ENCODE data around the gene MAP1S.

Gene MAP1S

GRCh38 chr19:17737690-17738153 lies 18.4 kb downstream of the MAP1S start:
- no peak for FAIRE-seq

DNA sequence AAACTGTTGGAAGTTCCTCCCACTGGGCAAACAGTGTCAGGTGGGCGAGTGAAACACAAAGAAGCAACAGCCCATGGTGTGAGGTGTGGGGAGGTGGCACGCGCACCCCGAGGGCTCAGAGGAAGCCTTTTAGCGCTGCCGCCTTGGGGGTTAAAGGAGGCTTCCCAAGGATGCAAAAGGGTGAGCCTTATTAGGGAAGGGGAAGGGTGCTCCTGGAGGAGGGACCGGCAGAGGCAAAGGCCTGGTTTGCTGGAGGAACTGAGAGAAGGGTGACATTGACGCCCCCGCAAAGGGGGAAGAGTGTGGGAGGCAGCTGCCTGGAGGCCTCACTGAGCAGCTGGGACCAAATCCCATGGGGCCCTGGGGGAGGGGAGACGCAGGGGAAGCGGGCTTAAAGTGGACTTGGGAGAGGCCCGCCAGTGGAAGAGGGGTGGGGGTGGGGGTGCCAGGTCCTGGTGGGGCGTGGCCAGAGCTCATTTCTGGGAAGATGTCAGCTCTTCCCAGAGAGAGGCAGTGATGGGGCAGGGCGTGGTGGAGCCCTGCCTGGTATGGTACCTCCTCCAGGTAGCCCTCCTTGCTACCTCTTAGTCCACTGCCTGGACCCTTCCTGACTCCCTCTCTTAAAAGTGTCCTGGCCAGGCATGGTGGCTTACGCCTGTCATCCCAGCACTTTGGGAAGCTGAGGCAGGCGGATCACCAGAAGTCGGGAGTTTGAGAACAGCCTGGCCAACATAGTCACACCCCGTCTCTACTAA lies 20.0 kb downstream of the MAP1S start:
- FAIRE-seq: no peak

DNA sequence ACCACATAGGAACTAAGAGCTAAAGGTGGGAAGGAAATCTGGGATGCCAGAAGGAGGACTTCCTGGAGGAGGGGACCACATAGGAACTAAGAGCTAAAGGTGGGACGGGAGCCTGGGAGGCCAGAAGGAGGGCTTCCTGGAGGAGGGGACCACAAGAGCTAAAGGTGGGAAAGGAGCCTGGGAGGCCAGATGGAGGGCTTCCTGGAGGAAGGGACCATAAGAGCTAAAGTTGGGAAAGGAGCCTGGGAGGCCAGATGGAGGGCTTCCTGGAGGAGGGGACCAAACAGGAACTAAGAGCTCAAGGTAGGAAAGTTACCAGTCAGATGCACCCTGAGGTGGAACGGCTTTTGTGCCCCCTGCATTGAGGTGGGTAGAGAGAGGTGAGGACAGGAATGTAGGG lies 22.2 kb downstream of the MAP1S start:
- FAIRE-seq: no peak

GRCh38 chr19:17743874-17744580 lies 24.7 kb downstream of the MAP1S start:
- FAIRE-seq: no peak

- FAIRE-seq: no peak
Measured at GRCh38 chr19:17747205-17748098, 28.2 kb downstream of the MAP1S start.

- FAIRE-seq: no peak
Measured at GRCh38 chr19:17748884-17749638, 29.8 kb downstream of the MAP1S start.

GRCh38 chr19:17749912-17750317 lies 30.6 kb downstream of the MAP1S start:
- FAIRE-seq: no peak

- FAIRE-seq: no peak
Measured at GRCh38 chr19:17751103-17751911, 32.0 kb downstream of the MAP1S start, which contains the start of gene FCHO1. Gene FCHO1, plus strand, starts transcription at chr19:17751477. Its CDS starts 3,688 bp downstream, at chr19:17755165.

DNA sequence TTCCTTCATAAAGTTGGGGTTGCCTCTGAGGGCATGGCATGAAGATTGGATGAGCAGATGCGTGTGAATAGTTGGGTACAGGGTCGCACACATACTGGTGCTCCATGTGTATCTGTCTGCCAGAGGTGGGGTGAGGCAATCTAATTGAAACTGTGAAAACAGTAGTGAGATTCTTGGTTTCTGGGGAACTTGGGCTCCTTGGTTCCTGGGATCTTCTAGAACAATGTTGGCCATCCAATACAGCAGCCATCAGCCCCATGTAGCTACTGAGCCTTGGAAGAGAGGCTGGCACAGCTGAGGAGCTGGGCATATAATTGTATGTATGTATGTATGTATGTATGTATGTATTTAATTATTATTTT lies 32.6 kb downstream of the MAP1S start:
- FAIRE-seq: no peak

GRCh38 chr19:17752865-17753639 lies 33.8 kb downstream of the MAP1S start:
- FAIRE-seq: no peak

GRCh38 chr19:17753976-17754375 lies 34.7 kb downstream of the MAP1S start:
- FAIRE-seq: no peak

- FAIRE-seq: no peak
Measured at GRCh38 chr19:17754634-17755442, 35.6 kb downstream of the MAP1S start.

DNA sequence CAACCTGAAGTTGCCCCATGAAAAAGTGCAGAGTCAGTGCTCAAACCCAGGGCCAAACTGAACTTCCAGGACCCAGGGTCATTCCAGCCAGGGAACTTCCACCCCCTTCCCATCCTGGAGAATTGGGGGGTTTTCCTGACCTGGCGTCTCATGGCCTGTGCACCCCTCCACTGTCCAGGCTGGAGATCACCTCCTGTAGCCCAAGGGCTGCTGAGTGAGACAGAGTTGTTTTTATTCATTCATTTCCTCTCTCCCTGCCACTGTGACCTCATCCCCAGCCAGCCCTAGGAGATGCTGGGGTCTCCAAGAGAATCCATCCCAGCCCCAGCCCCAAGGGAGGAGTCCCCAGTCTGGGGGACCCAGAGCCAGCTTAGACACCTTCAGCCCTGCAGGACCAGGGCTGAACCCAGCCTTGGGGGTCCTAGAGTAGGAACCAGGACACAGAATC lies 36.2 kb downstream of the MAP1S start:
- no peak for FAIRE-seq

- no peak for FAIRE-seq
Measured at GRCh38 chr19:17755977-17756670, 36.8 kb downstream of the MAP1S start.

DNA sequence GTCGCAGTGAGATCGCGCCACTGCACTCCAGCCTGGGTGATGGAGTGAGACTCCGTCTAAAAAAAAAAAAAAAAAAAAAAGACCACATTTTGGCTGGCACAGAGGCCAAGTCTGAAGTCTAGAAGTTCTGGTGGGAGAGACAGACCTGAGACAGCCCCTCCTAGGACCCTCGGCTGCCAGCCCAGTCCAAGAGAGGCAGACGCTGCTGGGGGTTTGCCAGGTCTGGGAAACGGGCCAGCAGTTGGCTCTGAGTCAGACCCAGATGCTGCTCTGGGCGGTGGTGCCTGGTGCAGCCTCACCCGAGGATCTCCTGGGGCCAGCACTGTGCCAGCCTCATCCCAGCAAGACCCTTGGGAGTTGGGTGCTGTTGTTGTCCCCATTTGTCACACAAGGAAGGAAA lies 37.8 kb downstream of the MAP1S start:
- no peak for FAIRE-seq

DNA sequence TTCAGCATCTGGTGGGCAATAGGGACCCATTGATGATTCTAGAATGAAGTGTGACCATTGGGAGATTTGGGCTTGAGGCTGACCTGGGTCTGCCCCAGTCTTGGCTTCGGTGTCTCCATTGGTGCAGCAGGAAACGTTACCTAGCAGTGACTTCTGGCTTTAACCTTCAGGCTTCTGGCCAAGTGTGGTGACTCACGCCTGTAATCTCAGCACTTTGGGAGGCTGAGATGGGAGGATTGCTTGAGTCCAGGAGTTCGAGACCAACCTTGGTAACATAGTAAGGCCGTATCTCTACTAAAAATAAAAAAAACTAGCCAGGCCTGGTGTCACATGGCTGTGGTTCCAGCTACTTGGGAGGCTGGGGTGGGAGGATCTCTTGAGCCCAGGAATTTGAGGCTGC lies 39.2 kb downstream of the MAP1S start:
- FAIRE-seq: no peak

DNA sequence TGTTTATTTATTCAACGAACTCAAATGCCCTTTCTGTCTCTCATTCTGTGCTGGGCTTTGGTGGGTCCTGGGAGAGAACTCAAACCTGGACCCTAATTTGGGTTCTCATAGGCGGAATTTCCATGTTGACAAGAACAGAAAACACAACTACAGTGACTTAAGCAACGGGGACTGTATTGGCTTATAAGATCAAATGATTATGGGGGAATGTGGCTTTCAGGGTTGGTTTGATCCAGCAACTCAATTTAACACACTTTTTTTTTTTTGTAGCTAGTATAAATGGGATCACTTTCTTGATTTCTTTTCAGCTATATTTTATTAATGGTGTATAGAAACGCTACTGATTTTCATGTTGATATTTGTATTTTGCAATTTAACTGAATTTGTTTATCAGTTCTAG lies 41.9 kb downstream of the MAP1S start:
- no peak for FAIRE-seq

GRCh38 chr19:17762505-17763229 lies 43.4 kb downstream of the MAP1S start:
- FAIRE-seq: no peak

Measured in endometrium (tissue), 2 donors.